H1 (cell line): ENCODE results near the gene SLC6A6. TPM values are rescaled to one million over a fixed set of nuclear protein-coding genes. Genes with fewer than 3 reads are reported as not detected.

ENCODE experiments used
- CTCF ChIA-PET: fragments of 300-600 bp; sonication (Branson Sonifier 250); formaldehyde crosslinking; loops from one replicate; lab custom pipeline; 2021; ENCODE audit not compliant: partially characterized antibody; lab: Charles Lee
- POLR2A ChIA-PET: fragments of 300-600 bp; sonication (Branson Sonifier 250); formaldehyde crosslinking; loops from one replicate; lab custom pipeline; 2021; ENCODE audit warnings: inconsistent platforms; ENCODE audit not compliant: partially characterized antibody; lab: Charles Lee
- DNase-seq, 2 experiments: peaks; one replicate each; pipeline versions ENCODE4 v3.0.0 to v3.0.0-alpha.2; 2010 to 2022; ENCODE audit warnings: low spot score in 2 of 2, low read depth in 1 of 2, mixed read lengths in 1 of 2
- FAIRE-seq: peaks from 2 replicates; lab custom pipeline; 2011; peaks lifted over from hg19 to GRCh38; lab: Jason Lieb, UNC
- H2AFZ ChIP-seq: 2 replicates; pipeline ENCODE4 v1.8.1; 2012; ENCODE audit warnings: low read length, inconsistent platforms
- H2AK5ac ChIP-seq: 2 replicates; pipeline ENCODE4 v1.6.1; 2013; ENCODE audit warnings: low read depth, low read length
- H2BK120ac ChIP-seq: replicated peaks from 2 replicates; pipeline ENCODE3; 2013; ENCODE audit warnings: low read depth, low read length, inconsistent platforms
- H2BK12ac ChIP-seq: 2 replicates; pipeline ENCODE4 v1.6.1; 2013; ENCODE audit warnings: low read depth, low read length
- H2BK15ac ChIP-seq: 2 replicates; pipeline ENCODE4 v1.6.1; 2013; ENCODE audit warnings: low read length
- H2BK20ac ChIP-seq: 2 replicates; pipeline ENCODE4 v1.6.1; 2013; ENCODE audit warnings: low read length
- H2BK5ac ChIP-seq: 2 replicates; pipeline ENCODE4 v1.6.1; 2013; ENCODE audit warnings: low read depth, low read length
- H3K14ac ChIP-seq: 2 replicates; pipeline ENCODE4 v1.6.1; 2013; ENCODE audit warnings: inconsistent platforms; ENCODE audit not compliant: insufficient read length
- H3K18ac ChIP-seq: 2 replicates; pipeline ENCODE4 v1.6.1; 2013; ENCODE audit warnings: low read length; ENCODE audit errors: extremely low read depth
- H3K23ac ChIP-seq: 2 replicates; pipeline ENCODE4 v1.6.1; 2013; ENCODE audit warnings: inconsistent platforms; ENCODE audit not compliant: insufficient read length
- H3K23me2 ChIP-seq: 2 replicates; pipeline ENCODE4 v1.6.1; 2013; ENCODE audit warnings: low read depth, low read length
- H3K27ac ChIP-seq: 2 replicates; pipeline ENCODE4 v1.6.1; 2011; ENCODE audit warnings: low read depth, low read length, inconsistent platforms
- H3K27me3 ChIP-seq, 4 experiments: replicated peaks in 1 of 4; 1 replicate in 1 of 4; 2 replicates in 3 of 4; pipeline versions ENCODE4 v1.6.1 to v1.8.1; 2011 to 2013; ENCODE audit warnings: low read length in 3 of 4, mild to moderate bottlenecking in 3 of 4, inconsistent platforms in 2 of 4, mixed read lengths in 2 of 4, moderate library complexity in 1 of 4; ENCODE audit not compliant: control insufficient read depth in 3 of 4, insufficient read depth in 3 of 4; ENCODE audit errors: extremely low read depth in 1 of 4
- H3K36me3 ChIP-seq, 4 experiments: 2 replicates each; pipeline versions ENCODE4 v1.6.1 to v1.8.1; 2011 to 2013; ENCODE audit warnings: mild to moderate bottlenecking in 4 of 4, low read length in 3 of 4, moderate library complexity in 2 of 4, control low read depth in 1 of 4, inconsistent platforms in 1 of 4; ENCODE audit not compliant: insufficient read depth in 4 of 4, control insufficient read depth in 2 of 4
- H3K4ac ChIP-seq: replicated peaks from 2 replicates; pipeline ENCODE3; 2013; ENCODE audit warnings: low read length, low read depth, mixed read lengths, inconsistent platforms; ENCODE audit not compliant: insufficient read length
- H3K4me1 ChIP-seq, 4 experiments: replicated peaks in 1 of 4; 1 replicate in 1 of 4; 2 replicates in 3 of 4; pipeline versions ENCODE4 v1.6.1 to v1.8.1; 2011 to 2013; ENCODE audit warnings: low read length in 3 of 4, inconsistent platforms in 2 of 4, mixed read lengths in 1 of 4; ENCODE audit not compliant: insufficient read depth in 4 of 4, control insufficient read depth in 3 of 4
- H3K4me2 ChIP-seq, 2 experiments: 2 replicates each; pipeline versions ENCODE4 v1.6.1 to v1.8.1; 2011 to 2013; ENCODE audit warnings: low read depth in 2 of 2, low read length in 2 of 2, control low read depth in 1 of 2, inconsistent platforms in 1 of 2, mild to moderate bottlenecking in 1 of 2; ENCODE audit not compliant: insufficient read depth in 1 of 2
- H3K4me3 ChIP-seq, 4 experiments: fragments of 200-600, 300-600 bp in 1 of 4; sonication (generic), shearing (Covaris generic), sonication (Bioruptor Twin) in 1 of 4; 2 replicates each; pipeline versions ENCODE4 v1.5.1 to v1.8.1; 2011 to 2016; ENCODE audit warnings: low read length in 4 of 4, low read depth in 3 of 4, control low read depth in 2 of 4, inconsistent platforms in 2 of 4, mild to moderate bottlenecking in 2 of 4, mixed read lengths in 1 of 4, moderate library complexity in 1 of 4; ENCODE audit not compliant: insufficient read depth in 2 of 4; ENCODE audit errors: extremely low read depth in 1 of 4
- H3K56ac ChIP-seq: replicated peaks from 2 replicates; pipeline ENCODE3; 2013; ENCODE audit warnings: low read depth, mild to moderate bottlenecking, mixed read lengths, low read length, inconsistent platforms; ENCODE audit not compliant: insufficient read length
- H3K79me1 ChIP-seq: 2 replicates; pipeline ENCODE4 v1.6.1; 2013; ENCODE audit warnings: low read depth, low read length, control low read depth
- H3K79me2 ChIP-seq, 2 experiments: 2 replicates each; pipeline versions ENCODE4 v1.6.1 to v1.8.1; 2012 to 2013; ENCODE audit warnings: low read length in 2 of 2, mild to moderate bottlenecking in 2 of 2, inconsistent platforms in 1 of 2; ENCODE audit not compliant: insufficient read depth in 2 of 2, control insufficient read depth in 1 of 2
- H3K9ac ChIP-seq, 4 experiments: replicated peaks in 1 of 4; 1 replicate in 1 of 4; 2 replicates in 3 of 4; pipeline versions ENCODE4 v1.6.1 to v1.8.1; 2011 to 2013; ENCODE audit warnings: low read depth in 3 of 4, low read length in 3 of 4, control low read depth in 2 of 4, mild to moderate bottlenecking in 2 of 4, moderate library complexity in 2 of 4, inconsistent platforms in 1 of 4; ENCODE audit errors: extremely low read depth in 1 of 4
- H3K9me3 ChIP-seq, 2 experiments: 2 replicates each; pipeline versions ENCODE4 v1.6.1 to v1.8.1; 2012 to 2013; ENCODE audit warnings: mild to moderate bottlenecking in 2 of 2, moderate library complexity in 2 of 2, control low read depth in 1 of 2, inconsistent platforms in 1 of 2, low read depth in 1 of 2, low read length in 1 of 2, mixed read lengths in 1 of 2; ENCODE audit not compliant: insufficient read depth in 2 of 2
- H4K20me1 ChIP-seq, 2 experiments: replicated peaks in 1 of 2; 2 replicates each; pipeline versions ENCODE3 to v1.8.1; 2011 to 2013; ENCODE audit warnings: inconsistent platforms in 2 of 2, low read length in 2 of 2, mild to moderate bottlenecking in 1 of 2; ENCODE audit not compliant: insufficient read depth in 2 of 2, control insufficient read depth in 1 of 2
- H4K5ac ChIP-seq: 2 replicates; pipeline ENCODE4 v1.6.1; 2013; ENCODE audit warnings: low read length, low read depth, mixed read lengths, inconsistent platforms; ENCODE audit not compliant: insufficient read length
- H4K8ac ChIP-seq: 2 replicates; pipeline ENCODE4 v1.8.0; 2013; ENCODE audit warnings: mild to moderate bottlenecking, moderate library complexity, low read length, inconsistent platforms; ENCODE audit not compliant: insufficient read depth; ENCODE audit errors: extremely low read depth
- H4K91ac ChIP-seq: replicated peaks from 2 replicates; pipeline ENCODE3; 2013; ENCODE audit warnings: low read length, mixed read lengths, inconsistent platforms; ENCODE audit not compliant: insufficient read length
- KDM1A ChIP-seq: fragments of 200-600, 300-600 bp; sonication (generic); IDR thresholded peaks from 2 replicates; pipeline ENCODE4 v1.7.1; 2016; ENCODE audit warnings: mild to moderate bottlenecking, low read length, borderline replicate concordance
- NANOG ChIP-seq: IDR thresholded peaks from 2 replicates; pipeline ENCODE4 v1.6.1; 2011; ENCODE audit warnings: low read length, low read depth, mild to moderate bottlenecking, inconsistent platforms; ENCODE audit not compliant: insufficient read depth, poor library complexity, severe bottlenecking
- WGBS, 2 experiments: shearing (Covaris generic) in 1 of 2; methylation state at CpG; one replicate each; pipeline versions ENCODE4 v1.1.6 to v1.1.7; 2013 to 2015; ENCODE audit warnings: low lambda C conversion rate in 2 of 2, mixed read lengths in 2 of 2, inconsistent platforms in 1 of 2, low coverage in 1 of 2, missing lambda C conversion rate in 1 of 2; ENCODE audit not compliant: insufficient replicate concordance in 2 of 2, insufficient coverage in 1 of 2, insufficient read length in 1 of 2; ENCODE audit errors: extremely low coverage in 1 of 2, missing lambda C conversion rate in 1 of 2; 5-methylcytosine and 5-hydroxymethylcytosine counted together
- polyA plus RNA-seq, 7 experiments: library from polyadenylated mRNA; depleted of rRNA in 3 of 7; stranded (reverse) in 5 of 7; unstranded in 2 of 7; fragments of >200 nt in 5 of 7; fragments of 200-250 nt in 2 of 7; gene quantifications; 1 replicate in 5 of 7; 2 replicates in 1 of 7; 4 replicates in 1 of 7; pipeline versions ENCODE4 v1.2.1 to v1.2.3, GENCODE V29; 2011 to 2013; ENCODE audit warnings: missing spikeins in 2 of 7, mixed read lengths in 2 of 7
- total RNA-seq: library from RNA; stranded (reverse); fragmentation: NEBNext Ultra II Directional; extraction: Animal tissue kit (Norgen Biotek cat#: 25700); gene quantifications from 2 replicates; pipeline ENCODE4 v1.2.1, GENCODE V29; 2021

SLC6A6 gene
- total and polyA plus RNA-seq, 2 of the 8 experiments (the other 6 are each of a cell fraction or from before 2014, with no cell fraction given), result 66.2 to 144 TPM

DNA sequence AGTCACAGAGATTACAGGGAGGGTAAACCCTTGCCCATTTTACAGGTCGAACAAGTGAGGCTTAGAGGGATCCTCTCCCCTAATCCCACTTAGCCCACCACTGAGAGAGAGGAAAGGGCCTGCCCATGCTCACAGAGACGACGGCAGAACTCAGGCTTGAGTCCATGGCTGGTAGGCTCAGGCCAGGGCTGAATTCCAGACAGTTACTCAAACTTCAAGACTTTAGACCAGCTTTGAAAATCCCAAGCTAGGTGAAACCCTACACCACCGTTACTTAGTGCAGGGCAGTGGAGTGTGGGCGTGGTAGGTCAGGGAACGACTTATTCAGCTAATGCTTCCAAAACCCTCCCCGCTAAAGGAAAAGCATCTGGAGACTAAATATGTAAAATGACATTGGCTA lies 121.4 kb downstream of the SLC6A6 start:
- DNase-seq (no peak), FAIRE-seq (no peak)
- ChIA-PET POLR2A (no interaction called here), CTCF (interaction anchor here (0.5 to 9.5 kb wide), 8 partner anchors 8 to 402 kb away, joined by 3 to 103 read pairs (median 4); no protein-coding TSS in a partner anchor)
- Histone ChIP-seq H3K23ac (no peak overlapping the region), H3K4ac (no peak overlapping the region), H3K79me1 (no peaks in the 10 kb centered on the region), H3K14ac (no peak overlapping the region), H3K4me1 (peaks cover 2 to 9% (median 7%) of the 10 kb centered on the region in 4 experiments), H4K20me1 (no peaks in the 10 kb centered on the region), H3K4me3 (no peak overlapping the region), H3K79me2 (no peaks in the 10 kb centered on the region), H2BK20ac (0 out of 2 replicates have a peak overlapping the region, but pooled peaks have one; percentile 61), H4K91ac (no peak overlapping the region), H3K9me3 (no peaks in the 10 kb centered on the region), H4K8ac (no peak overlapping the region), H2BK12ac (no peak overlapping the region), H3K18ac (no peak overlapping the region), H2AFZ (no peak overlapping the region), H3K27me3 (no peaks in the 10 kb centered on the region), H3K56ac (no peak overlapping the region), H4K5ac (no peak overlapping the region), H3K4me2 (no peak overlapping the region), H2AK5ac (no peak overlapping the region), H2BK15ac (no peak overlapping the region; the same call in 1 of the 2 replicates), H3K27ac (no peak overlapping the region), H3K9ac (no peak overlapping the region), H2BK5ac (no peak overlapping the region), H2BK120ac (no peak overlapping the region), H3K23me2 (no peaks in the 10 kb centered on the region; the same call in 1 of the 2 replicates), H3K36me3 (no peaks in the 10 kb centered on the region)
- TF ChIP-seq NANOG, result no peak
- TF ChIP-seq KDM1A, result peak; percentile 36; the same call in 1 of the 2 replicates
- 81% methylated on average over 7 of the region's 7 CpGs; no CpG with 5 or more reads in 1 of the 2 experiments for WGBS, 2 experiments
